NK-92 treated with Interleukin-12 subunit alpha and Interleukin-12 subunit beta, amount 100 ng/mL, for 24 hours (cell line): ENCODE measurements around the gene TPO.
"Not testable (repeated sequence)": the region's sequence is repeated elsewhere in the genome, so short reads cannot be mapped to it uniquely, and the experiment has no call there.

Experiments used
- DNase-seq: peaks from one replicate; lab custom pipeline; 2025; lab: John Stamatoyannopoulos, UW

TPO gene

GRCh38 chr2:1405967-1406366 lies 7.3 kb upstream of the TPO start:
- DNase-seq: no peak

DNA sequence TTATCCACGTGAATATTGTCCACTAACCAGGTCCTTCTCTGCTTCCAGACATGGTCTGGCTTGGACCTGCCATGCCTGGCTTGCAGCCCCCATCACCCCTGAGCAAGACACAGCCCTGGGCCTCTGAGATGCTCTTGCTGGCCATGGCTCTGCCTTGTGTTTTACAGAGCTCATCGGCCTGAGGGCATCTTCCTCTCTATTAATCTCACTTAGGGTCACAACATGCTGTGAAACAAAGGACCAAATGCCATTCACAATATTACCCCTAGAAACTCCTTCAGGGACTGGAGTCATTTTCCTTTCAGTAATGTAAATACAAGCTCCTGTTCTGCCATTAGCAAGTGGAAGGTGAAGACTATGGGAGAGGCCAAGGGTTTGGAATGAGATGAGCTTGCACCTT lies 6.8 kb upstream of the TPO start:
- DNase-seq: no peak

GRCh38 chr2:1407950-1408675 lies 5.2 kb upstream of the TPO start:
- no peak for DNase-seq

DNA sequence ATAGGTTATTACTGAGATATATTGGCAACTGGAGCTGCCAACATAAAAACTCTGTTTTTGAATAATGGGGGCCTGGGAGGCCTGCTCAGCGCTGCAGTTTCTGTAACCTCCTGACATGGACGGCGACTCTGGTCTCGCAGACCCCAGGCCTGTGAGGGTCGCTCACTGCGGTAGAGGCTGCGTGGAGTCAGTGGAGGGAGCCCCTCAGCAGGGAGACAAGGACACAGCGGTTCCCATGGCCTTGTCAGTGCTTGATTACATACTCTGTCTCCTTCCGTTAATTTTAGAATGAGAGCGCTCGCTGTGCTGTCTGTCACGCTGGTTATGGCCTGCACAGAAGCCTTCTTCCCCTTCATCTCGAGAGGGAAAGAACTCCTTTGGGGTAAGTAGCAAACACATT lies 858 bp downstream of the TPO start:
- DNase-seq: no peak

DNA sequence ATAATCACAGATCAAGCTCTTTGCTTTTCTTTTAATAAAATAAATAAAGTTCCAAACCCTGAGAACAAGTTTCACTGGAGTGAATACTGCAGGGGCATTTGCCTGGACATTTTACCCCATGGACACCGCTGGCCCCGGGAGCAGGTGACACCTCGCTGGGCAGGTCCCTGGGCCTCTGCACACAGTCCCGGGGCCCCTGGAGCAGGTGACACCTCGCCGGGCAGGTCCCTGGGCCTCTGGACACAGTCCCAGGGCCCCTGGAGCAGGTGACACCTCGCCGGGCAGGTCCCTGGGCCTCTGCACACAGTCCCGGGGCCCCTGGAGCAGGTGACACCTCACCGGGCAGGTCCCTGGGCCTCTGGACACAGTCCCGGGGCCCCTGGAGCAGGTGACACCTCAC lies 1.6 kb downstream of the TPO start:
- DNase-seq: not testable (repeated sequence)

GRCh38 chr2:1415501-1415900 lies 2.2 kb downstream of the TPO start:
- no peak for DNase-seq

GRCh38 chr2:1418566-1418965 lies 5.3 kb downstream of the TPO start:
- no peak for DNase-seq

DNA sequence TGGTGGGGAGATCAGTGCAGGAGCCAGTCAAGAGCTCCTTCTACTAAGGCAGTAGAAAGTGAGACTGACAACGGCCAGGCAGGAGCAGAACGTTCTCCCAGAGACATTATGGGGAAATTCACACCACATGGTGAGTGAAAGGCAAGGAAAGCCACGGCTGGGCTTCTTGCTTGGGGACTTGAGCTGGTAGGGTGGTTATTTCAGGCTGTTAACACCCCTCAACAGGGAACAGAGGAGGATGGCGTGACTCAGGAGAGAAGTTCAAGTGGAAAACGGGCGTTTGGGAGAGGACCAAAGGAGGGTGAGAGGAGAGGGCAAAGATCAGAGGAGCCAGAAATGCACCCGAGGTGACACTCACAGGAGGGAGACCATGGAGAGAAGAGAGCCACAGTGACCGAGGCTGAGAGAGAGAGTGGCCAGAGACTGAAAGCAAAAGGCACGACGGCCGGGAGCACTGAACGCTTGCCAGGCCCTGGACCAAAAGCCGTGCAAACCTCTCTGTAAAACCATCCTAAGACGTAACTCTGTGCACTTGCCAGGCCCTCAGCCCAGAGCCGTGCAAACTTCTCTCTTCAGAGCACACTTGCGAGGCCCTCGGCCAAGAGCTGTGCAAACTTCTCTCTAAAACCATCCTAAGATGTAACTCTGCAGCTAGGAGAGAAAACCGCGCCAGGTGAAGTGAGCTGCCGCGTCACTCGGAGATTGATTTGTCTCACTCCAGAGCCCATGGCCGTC lies 7.7 kb downstream of the TPO start:
- no peak for DNase-seq

GRCh38 chr2:1421731-1422130 lies 8.5 kb downstream of the TPO start:
- no peak for DNase-seq

DNA sequence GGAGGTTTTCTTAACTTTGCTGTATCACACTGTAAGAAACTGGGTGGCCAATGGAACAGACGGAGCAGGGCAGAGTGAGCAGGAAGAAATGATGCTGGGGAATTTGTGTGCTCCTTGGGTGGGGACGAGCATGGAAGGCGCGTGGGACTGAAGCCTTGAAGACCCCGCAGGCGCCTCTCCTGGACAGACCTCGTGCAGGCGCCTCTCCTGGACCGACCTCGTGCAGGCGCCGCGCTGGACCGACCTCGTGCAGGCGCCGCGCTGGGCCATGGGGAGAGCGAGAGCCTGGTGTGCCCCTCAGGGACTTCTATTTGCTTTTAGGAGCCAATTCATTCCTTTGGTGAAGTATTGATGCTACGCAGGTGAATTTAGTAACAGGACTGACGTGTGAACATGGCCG lies 8.9 kb downstream of the TPO start:
- no peak for DNase-seq

GRCh38 chr2:1422716-1423285 lies 9.5 kb downstream of the TPO start:
- no peak for DNase-seq

DNA sequence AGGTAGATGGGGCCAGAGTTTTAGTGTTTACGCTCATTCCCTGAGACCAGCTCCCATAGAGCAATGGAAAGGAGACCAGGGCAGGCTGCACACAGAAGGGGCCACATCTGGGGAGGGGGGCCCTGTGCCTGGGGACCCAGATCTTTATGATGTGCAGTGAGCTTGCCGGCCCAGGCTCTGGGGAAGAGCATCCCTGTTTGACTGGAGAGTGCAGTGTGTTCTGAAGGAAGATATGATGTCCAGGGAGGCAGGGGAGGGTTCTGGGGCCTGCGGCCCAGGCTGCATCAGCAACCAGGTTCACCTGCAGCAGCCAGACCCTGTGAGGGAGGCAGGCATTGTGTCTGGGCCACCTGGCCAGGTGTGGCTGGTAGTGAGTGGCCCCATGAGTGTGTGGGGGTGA lies 13.8 kb downstream of the TPO start:
- DNase-seq: no peak

DNA sequence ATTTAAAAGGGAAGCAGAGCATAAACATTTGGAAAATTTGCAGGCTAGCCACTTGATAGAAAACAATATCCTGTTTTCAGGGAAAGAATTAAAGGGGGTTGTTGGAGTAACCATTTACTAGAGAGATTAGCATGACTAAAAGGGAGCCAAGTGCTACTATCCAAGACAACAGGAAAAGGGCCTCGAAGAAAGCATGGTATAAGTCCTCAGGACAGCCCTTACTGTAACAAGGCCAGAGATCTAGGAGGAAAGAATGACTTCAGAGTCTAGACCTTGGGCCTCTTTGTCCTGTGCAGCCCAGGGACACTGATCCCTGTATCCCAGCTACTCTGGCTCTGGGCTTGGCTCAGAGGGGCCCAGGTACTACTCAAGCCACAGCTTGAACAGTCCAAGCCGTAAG lies 16.6 kb downstream of the TPO start:
- DNase-seq: no peak

DNA sequence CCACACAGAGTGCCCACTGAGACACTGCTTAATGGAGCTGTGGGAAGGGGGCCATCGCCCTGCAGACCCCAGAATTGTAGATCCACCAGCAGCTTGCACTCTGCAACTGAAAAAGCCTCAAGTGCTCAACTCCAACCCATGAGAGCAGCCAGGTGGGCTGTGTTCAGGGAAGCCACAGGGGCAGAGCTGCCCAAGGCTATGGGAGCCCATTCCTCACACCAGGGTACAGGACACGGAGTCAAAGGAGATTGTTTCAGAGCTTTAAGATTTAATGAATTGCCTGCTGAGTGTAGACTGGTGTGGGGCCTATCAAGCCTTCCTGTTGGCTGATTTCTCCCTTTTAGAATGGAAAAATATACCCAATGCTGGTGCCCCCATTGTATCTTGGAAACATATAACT lies 17.2 kb downstream of the TPO start:
- no peak for DNase-seq

DNA sequence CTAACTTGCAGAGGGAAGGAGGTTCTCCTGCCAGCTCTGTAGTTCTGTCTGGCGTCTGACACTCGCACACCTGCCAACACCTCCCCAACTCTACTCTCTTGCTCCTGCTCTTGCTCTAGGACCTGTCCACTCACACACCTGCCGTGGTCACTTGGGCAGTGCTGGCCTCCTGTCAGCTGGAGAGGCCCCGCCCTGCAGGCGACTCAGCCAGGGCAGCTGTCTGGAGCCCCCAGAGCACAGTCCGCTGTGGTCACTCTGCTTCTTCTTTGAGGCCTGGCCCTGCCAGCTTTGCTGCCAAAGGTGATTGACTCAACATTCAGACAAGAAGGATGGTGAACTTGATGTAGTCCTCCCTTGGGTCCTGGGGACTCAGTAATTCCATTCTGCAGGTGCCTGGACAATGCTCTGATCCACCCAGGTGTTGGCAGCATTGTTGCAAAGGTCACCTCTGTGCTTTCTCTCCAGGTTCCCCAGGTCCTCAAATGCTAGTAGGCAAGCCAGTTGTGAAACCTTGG lies 18.7 kb downstream of the TPO start:
- no peak for DNase-seq

GRCh38 chr2:1432726-1433125 lies 19.5 kb downstream of the TPO start:
- DNase-seq: no peak

DNA sequence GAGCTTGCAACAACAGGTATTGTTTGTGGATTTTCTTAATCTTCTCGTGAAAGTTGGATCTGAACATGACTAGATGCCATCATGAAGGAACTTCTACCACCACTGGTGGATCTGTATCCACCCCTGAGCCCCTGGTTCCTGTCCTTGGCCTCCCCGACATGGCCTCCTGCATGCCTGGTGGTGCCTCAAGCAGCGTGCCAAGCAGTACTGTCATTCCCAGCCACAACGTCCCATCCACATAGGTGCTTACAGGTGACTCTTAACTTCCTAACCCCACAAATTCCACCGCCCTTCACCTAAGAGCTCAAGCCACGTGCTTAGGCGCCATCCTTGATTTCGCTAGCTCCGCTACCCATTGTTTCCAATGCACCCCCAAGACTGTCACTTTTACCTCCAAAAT lies 23.1 kb downstream of the TPO start:
- DNase-seq: no peak

DNA sequence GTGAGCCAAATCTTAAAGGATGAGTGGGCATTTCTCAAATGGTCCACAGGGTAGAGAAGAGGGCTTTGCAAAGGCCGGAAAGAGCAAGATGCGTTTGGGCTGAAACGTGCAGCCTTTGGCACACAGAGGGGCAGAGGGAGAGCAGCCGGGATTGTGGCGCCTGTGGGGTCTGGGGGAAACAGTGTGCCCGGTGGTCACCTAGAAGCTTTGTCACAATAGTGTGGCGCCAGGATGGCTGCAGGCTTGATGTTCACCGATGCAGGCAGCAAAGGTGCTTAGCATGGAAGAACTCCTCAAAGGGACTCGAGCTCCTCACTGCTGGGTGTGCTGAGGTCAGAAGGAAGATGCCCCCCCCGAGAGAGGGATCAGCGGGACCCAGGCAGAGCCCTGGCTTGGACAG lies 23.8 kb downstream of the TPO start:
- DNase-seq: no peak

GRCh38 chr2:1437537-1437936 lies 24.3 kb downstream of the TPO start:
- DNase-seq: no peak

GRCh38 chr2:1438972-1439371 lies 25.7 kb downstream of the TPO start:
- DNase-seq: no peak

DNA sequence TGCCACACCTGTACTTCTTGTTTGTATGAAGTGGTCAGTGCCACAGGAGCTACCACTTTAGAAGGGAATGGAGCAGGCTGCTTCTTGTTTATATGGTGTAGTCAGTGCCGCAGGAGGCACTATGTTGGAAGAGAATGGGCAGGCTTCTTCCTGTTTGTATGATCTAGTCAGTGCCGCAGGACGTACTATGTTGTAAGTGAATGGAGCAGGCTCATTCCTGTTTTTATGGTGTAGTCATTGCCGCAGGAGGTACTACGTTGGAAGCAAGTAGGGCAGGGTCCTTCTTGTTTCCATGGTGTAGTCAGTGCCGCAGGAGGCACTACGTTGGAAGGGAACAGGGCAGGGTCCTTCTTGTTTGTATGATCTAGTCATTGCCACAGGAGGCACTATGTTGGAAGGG lies 27.3 kb downstream of the TPO start:
- DNase-seq: no peak

GRCh38 chr2:1446301-1446700 lies 33.0 kb downstream of the TPO start:
- DNase-seq: no peak

DNA sequence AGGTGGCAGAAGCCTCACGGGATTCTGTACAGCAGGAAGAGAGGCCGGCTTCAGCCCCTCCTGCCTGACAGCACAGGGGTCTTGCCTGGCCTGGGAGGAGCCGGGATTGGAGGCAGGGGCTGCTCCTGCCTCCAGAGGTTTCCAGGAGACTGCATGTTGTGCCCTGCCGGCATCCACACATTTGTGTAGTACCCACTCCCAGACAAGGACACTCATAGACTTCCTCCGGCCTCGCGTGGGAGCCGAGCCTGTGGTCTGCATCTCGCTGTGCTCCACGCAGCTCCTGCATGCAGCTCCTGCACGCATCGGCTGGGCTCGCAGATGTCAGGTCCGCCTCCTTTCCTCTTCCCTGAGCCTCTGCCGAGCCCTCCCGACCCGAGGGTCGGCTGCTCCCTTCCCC lies 34.7 kb downstream of the TPO start:
- no peak for DNase-seq
